Measurements from ENCODE around the gene USB1. TPM values are rescaled to one million over a fixed set of nuclear protein-coding genes. Genes with fewer than 3 reads are reported as not detected.

Gene USB1
- total RNA-seq, 3 donors from 2014 or later: 45.1 to 50.2 (median 47.4) TPM

DNA sequence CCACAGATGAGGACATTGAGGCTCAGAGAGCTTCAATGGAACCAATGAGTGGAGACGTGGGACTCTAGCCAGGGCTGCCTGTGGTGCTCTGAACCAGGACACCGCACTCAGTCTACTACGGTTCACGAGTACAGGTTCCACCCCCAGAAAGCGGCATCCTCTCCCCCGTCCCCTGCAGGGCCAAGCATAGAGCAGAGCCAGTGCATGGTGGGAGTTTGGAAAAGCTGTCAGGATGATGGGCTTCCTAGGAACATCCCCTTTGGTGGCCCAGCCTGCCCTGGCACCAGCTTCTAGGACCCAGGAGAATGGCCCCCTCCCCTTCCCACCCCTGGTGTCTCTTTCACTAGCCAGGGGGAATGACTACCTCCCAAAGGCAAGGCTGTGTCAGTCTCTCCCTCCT, 9.1 kb upstream of the USB1 start:
- H3K4me3 ChIP-seq: no peak overlapping the region
- H3K4me1 ChIP-seq (ENCODE audit: low read depth): no peaks in the 10 kb centered on the region
- intact Hi-C loops (cut with DNase I, micrococcal nuclease): no loop called here
- no peaks in the 10 kb centered on the region for H3K9me3 ChIP-seq
- TF ChIP-seq, protein P1, sequence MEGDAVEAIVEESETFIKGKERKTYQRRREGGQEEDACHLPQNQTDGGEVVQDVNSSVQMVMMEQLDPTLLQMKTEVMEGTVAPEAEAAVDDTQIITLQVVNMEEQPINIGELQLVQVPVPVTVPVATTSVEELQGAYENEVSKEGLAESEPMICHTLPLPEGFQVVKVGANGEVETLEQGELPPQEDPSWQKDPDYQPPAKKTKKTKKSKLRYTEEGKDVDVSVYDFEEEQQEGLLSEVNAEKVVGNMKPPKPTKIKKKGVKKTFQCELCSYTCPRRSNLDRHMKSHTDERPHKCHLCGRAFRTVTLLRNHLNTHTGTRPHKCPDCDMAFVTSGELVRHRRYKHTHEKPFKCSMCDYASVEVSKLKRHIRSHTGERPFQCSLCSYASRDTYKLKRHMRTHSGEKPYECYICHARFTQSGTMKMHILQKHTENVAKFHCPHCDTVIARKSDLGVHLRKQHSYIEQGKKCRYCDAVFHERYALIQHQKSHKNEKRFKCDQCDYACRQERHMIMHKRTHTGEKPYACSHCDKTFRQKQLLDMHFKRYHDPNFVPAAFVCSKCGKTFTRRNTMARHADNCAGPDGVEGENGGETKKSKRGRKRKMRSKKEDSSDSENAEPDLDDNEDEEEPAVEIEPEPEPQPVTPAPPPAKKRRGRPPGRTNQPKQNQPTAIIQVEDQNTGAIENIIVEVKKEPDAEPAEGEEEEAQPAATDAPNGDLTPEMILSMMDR (IDR thresholded peaks at IDR 0.05): no peak
- no peaks in the 10 kb centered on the region for H3K36me3 ChIP-seq (ENCODE audit: low read depth)
- ATAC-seq: no peak
- no peak for DNase-seq

DNA sequence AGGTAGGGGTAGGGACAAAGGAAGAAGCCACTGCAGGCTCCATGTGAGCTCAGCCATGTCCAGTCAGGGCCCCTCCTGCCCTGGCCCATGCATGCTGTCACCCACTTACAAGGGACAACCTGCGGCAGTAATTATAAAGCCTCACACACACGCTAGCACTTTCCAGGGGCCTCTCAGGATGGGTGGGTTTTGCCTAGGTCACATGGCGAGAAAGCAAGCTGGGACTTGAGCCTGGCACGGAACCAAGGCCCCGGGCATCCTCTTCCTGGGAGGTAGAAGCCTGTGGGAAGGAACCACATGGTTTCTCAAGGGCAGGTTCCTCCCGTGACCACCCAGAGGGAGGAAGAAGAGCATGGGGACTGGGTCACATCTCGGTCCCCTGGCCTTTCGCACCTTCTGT, 7.8 kb upstream of the USB1 start:
- Histone ChIP-seq H3K9me3 (no peaks in the 10 kb centered on the region), H3K4me3 (no peak overlapping the region), H3K4me1 (ENCODE audit: low read depth) (no peaks in the 10 kb centered on the region), H3K36me3 (ENCODE audit: low read depth) (no peaks in the 10 kb centered on the region)
- ATAC-seq (no peak), DNase-seq (no peak)
- intact Hi-C loops (cut with DNase I, micrococcal nuclease): no loop called here
- TF ChIP-seq, protein P1 (IDR thresholded peaks at IDR 0.05): no peak

DNA sequence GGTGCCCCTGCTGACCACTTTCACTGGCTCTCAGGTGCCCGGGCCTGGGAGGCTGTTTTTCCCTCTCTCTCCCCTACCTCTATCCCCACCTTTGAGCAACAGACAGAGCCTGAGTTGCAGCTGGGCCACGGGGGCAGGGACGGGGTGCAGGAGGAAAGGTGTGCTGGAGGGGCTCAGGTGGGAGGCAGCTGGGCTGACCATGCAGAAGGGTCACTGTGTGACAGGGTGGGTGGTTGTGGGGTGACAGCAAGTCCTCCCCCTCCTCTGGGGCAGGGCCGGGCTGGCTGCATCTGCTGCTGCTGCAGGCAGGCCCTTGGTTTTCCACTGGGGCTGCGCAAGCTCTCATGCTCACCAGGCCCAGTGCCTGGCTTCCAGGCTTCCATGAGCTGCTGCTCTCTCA, 7.3 kb upstream of the USB1 start:
- H3K9me3 ChIP-seq: no peaks in the 10 kb centered on the region
- no peak overlapping the region for H3K4me3 ChIP-seq
- H3K4me1 ChIP-seq (ENCODE audit: low read depth): no peaks in the 10 kb centered on the region
- no peaks in the 10 kb centered on the region for H3K36me3 ChIP-seq (ENCODE audit: low read depth)
- TF ChIP-seq, protein P1 (IDR thresholded peaks at IDR 0.05): no peak
- DNase-seq: no peak
- intact Hi-C loops (cut with DNase I, micrococcal nuclease): no loop called here
- ATAC-seq: no peak

DNA sequence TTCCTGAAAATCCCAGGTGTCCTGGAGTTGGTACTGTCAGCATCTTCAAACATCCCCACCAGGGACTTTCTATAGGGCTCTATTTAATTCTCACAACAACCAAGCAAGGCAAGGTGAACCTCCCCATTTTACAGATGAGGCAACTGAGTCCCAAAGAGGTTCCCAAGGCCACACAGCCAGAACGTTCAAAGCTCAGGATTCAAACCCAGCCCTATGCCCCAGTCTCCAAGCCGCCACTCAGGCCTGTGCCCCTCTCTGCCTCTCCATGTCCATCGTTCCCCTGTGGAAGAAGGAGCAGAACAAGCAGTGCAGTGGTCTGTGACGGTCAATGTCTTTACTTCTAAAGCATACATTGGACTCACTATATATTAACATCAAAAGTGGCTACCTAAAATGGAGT, 6.8 kb upstream of the USB1 start:
- Histone ChIP-seq H3K9me3 (no peaks in the 10 kb centered on the region), H3K36me3 (ENCODE audit: low read depth) (no peaks in the 10 kb centered on the region), H3K4me3 (no peak overlapping the region), H3K4me1 (ENCODE audit: low read depth) (peaks cover 3% of the 10 kb centered on the region)
- intact Hi-C loops (cut with DNase I, micrococcal nuclease): no loop called here
- ATAC-seq (no peak), DNase-seq (no peak)
- TF ChIP-seq, protein P1 (IDR thresholded peaks at IDR 0.05): no peak

DNA sequence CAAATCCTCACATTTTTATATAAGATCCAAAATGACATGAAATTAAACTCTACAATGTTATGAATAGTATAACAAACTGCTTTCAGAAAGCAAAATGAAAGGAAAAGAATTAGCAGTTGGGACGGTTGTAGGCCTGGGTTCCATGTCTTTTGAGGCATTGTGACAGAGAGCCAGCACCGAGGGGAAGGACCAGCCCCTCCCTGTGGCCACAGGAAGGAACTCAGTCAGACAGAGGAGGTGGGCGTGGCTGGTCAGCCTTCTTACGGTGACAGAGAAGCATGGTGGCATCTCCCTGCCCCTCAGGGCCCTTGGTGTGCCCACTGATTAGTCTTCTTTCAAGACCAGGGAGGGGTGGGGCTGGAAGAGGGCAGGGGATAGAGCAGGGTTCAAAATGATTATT, 6.4 kb upstream of the USB1 start:
- no peaks in the 10 kb centered on the region for H3K36me3 ChIP-seq (ENCODE audit: low read depth)
- ATAC-seq: peak; percentile 60
- peak; percentile 60 to 74 (median 73) for DNase-seq
- H3K4me3 ChIP-seq: no peak overlapping the region
- intact Hi-C loops (cut with DNase I, micrococcal nuclease): no loop called here
- no peaks in the 10 kb centered on the region for H3K9me3 ChIP-seq
- peaks cover 7% of the 10 kb centered on the region for H3K4me1 ChIP-seq (ENCODE audit: low read depth)
- TF ChIP-seq, protein P1 (IDR thresholded peaks at IDR 0.05): no peak

DNA sequence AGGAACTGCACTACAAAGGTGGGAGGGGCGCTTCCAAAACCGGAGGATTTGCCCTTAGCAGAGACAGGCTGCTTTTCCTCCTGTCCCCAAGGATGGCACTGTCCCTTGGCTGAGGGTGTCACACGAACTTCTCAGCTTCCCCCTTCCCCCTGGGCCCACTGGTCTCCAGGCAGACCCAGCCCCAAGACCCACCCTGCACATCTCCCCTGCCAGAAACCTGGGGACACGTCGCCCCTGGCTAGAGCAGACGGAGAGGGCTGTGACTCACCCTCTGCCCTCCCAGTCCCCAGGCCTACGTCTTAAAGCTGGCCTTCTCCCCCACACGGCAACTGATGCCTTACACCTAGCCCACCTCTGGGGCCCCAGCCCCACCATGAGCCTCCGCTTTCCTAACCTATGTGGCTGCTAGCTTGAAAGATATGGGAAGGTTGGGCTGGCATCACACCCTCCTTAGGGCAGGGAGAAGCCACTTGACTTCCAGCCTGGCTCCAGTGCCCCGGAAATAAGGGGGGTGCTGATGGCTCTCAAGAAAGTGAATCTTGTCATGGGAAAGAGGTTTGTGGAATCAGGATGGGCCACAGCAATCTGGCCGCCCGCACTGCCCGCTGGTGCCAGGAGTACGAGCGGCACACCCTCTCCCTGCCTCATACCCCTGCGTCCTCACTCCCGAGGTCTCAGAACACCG, 5.3 kb upstream of the USB1 start:
- no peak for DNase-seq
- Histone ChIP-seq H3K4me1 (ENCODE audit: low read depth) (peaks cover 8% of the 10 kb centered on the region), H3K36me3 (ENCODE audit: low read depth) (no peaks in the 10 kb centered on the region), H3K4me3 (no peak overlapping the region), H3K9me3 (no peaks in the 10 kb centered on the region)
- ATAC-seq: no peak
- intact Hi-C loops (cut with DNase I, micrococcal nuclease): no loop called here
- TF ChIP-seq, protein P1 (IDR thresholded peaks at IDR 0.05): no peak

All from mucosa of descending colon (tissue), 3 donors.